ENCODE data around the gene BIRC5. TPM values are rescaled to one million over a fixed set of nuclear protein-coding genes. Genes with fewer than 3 reads are reported as not detected.
A peak's percentile ranks its signal among the peaks of the same experiment; 100 is the strongest.
"Not testable (repeated sequence)": the region's sequence is repeated elsewhere in the genome, so short reads cannot be mapped to it uniquely, and the experiment has no call there.

The BIRC5 gene
- total and polyA plus RNA-seq, 8 donors: 3.4 to 10.5 (median 6.4) TPM; not detected in 1

GRCh38 chr17:78251773-78252103, 37.7 kb downstream of the BIRC5 start:
- H3K4me3 ChIP-seq: peak overlapping the region in 1 of 4 donors; percentile 28
- peaks cover 0 to 13% (median 0%) of the 10 kb centered on the region in 3 donors for H3K27me3 ChIP-seq
- intact Hi-C loops (cut with DNase I; ENCODE audit: low total_unique reads): no loop called here
- H3K27ac ChIP-seq: peak overlapping the region in 2 of 5 donors; percentile 22 to 65
- peaks cover 20 to 51% (median 40%) of the 10 kb centered on the region in 4 donors for H3K4me1 ChIP-seq
- H3K36me3 ChIP-seq: no peaks in the 10 kb centered on the region
- TF ChIP-seq EP300 (IDR thresholded peaks at IDR 0.05) (no peak), POLR2AphosphoS5 (IDR thresholded peaks at IDR 0.05) (no peak), POLR2A (IDR thresholded peaks at IDR 0.05) (no peak), CTCF (IDR thresholded peaks at IDR 0.05) (no peak)
- WGBS, 5 donors: 39 to 55% (median 50%) methylated on average over 5 to 6 of the region's 6 CpGs
- H3K9me3 ChIP-seq: no peaks in the 10 kb centered on the region
- DNase-seq: no peak

GRCh38 chr17:78252111-78252634, 38.1 kb downstream of the BIRC5 start:
- peaks cover 0 to 13% (median 0%) of the 10 kb centered on the region in 3 donors for H3K27me3 ChIP-seq
- intact Hi-C loops (cut with DNase I; ENCODE audit: low total_unique reads): no loop called here
- no peaks in the 10 kb centered on the region for H3K36me3 ChIP-seq
- WGBS, 5 donors: 62 to 75% (median 69%) methylated on average over 6 to 12 of the region's 12 CpGs
- H3K4me3 ChIP-seq: no peak overlapping the region
- TF ChIP-seq POLR2A (IDR thresholded peaks at IDR 0.05) (no peak), EP300 (IDR thresholded peaks at IDR 0.05) (no peak), POLR2AphosphoS5 (IDR thresholded peaks at IDR 0.05) (no peak), CTCF (IDR thresholded peaks at IDR 0.05) (no peak)
- peak overlapping the region in 1 of 5 donors; percentile 34 for H3K27ac ChIP-seq
- no peaks in the 10 kb centered on the region for H3K9me3 ChIP-seq
- peaks cover 20 to 56% (median 40%) of the 10 kb centered on the region in 4 donors for H3K4me1 ChIP-seq
- DNase-seq: peak; percentile 37 to 69

GRCh38 chr17:78252701-78253635, 38.9 kb downstream of the BIRC5 start:
- DNase-seq: peak in 1 of 2 donors; percentile 19
- WGBS, 5 donors: 68 to 80% (median 75%) methylated on average over 13 to 15 of the region's 15 CpGs
- intact Hi-C loops (cut with DNase I; ENCODE audit: low total_unique reads): no loop called here
- Histone ChIP-seq H3K4me1 (peaks cover 22 to 64% (median 43%) of the 10 kb centered on the region in 4 donors), H3K9me3 (no peaks in the 10 kb centered on the region), H3K27me3 (peaks cover 0 to 19% (median 0%) of the 10 kb centered on the region in 3 donors), H3K27ac (peak overlapping the region in 1 of 5 donors; percentile 34), H3K36me3 (no peaks in the 10 kb centered on the region), H3K4me3 (no peak overlapping the region)
- no peak for TF ChIP-seq POLR2AphosphoS5 (IDR thresholded peaks at IDR 0.05)

- Histone ChIP-seq H3K4me1 (peaks cover 29 to 70% (median 50%) of the 10 kb centered on the region in 4 donors), H3K27ac (peak overlapping the region in 3 of 5 donors; percentile 90 to 92 (median 91)), H3K4me3 (peak overlapping the region; percentile 78 to 98 (median 80)), H3K27me3 (peaks cover 0 to 24% (median 0%) of the 10 kb centered on the region in 3 donors)
- 77 to 86% (median 81%) methylated on average over 12 of the region's 12 CpGs for WGBS, 5 donors
- intact Hi-C loops (cut with DNase I; ENCODE audit: low total_unique reads); H3K9me3 ChIP-seq; H3K36me3 ChIP-seq; DNase-seq: not testable (repeated sequence)
These were observed 39.5 kb downstream of the BIRC5 start for GRCh38 chr17:78253636-78253945.

- intact Hi-C loops (cut with DNase I; ENCODE audit: low total_unique reads): no loop called here
- WGBS, 5 donors: 2 to 7% (median 2%) methylated on average over 12 to 73 of the region's 73 CpGs
- Histone ChIP-seq H3K9me3 (no peaks in the 10 kb centered on the region), H3K27ac (peak overlapping the region; percentile 89 to 94 (median 91)), H3K36me3 (no peaks in the 10 kb centered on the region), H3K4me3 (peak overlapping the region; percentile 78 to 98 (median 80)), H3K4me1 (peaks cover 34 to 75% (median 54%) of the 10 kb centered on the region in 4 donors), H3K27me3 (peaks cover 0 to 29% (median 0%) of the 10 kb centered on the region in 3 donors)
- TF ChIP-seq POLR2AphosphoS5 (IDR thresholded peaks at IDR 0.05): peak in 2 of 3 donors; percentile 68 to 83
- TF ChIP-seq EP300 (IDR thresholded peaks at IDR 0.05): no peak
- no peak for TF ChIP-seq POLR2A (IDR thresholded peaks at IDR 0.05)
- peak in 1 of 7 experiments; percentile 15 for TF ChIP-seq CTCF (IDR thresholded peaks at IDR 0.05)
- DNase-seq: peak; percentile 88 to 97
These were observed 40.1 kb downstream of the BIRC5 start for GRCh38 chr17:78253946-78254672.

Data from stomach (tissue), 9 donors.